ENCODE data around the gene GABRP. TPM values are rescaled to one million over a fixed set of nuclear protein-coding genes. Genes with fewer than 3 reads are reported as not detected.

The GABRP gene
- total and polyA plus RNA-seq, 2 donors (not counting 3 experiments of a cell fraction or from before 2014, with no cell fraction given): 0.66 to 3.0 TPM

- H3K36me3 ChIP-seq (ENCODE audit: control insufficient read depth in 2 of 2, extremely low read depth in 1 of 2, insufficient read depth in 2 of 2, low read length in 2 of 2): no peaks in the 10 kb centered on the region
- no peak for TF ChIP-seq MAX (IDR thresholded peaks at IDR 0.05; ENCODE audit: insufficient read depth, insufficient read length)
- no peak for TF ChIP-seq POLR2A (IDR thresholded peaks at IDR 0.05; ENCODE audit: low read depth, low read length)
- no peak for TF ChIP-seq JUN (IDR thresholded peaks at IDR 0.05; ENCODE audit: borderline replicate concordance, insufficient read depth, insufficient read length, low read depth)
- H3K4me1 ChIP-seq (ENCODE audit: control insufficient read depth, extremely low read depth, insufficient read depth, low read length): no peaks in the 10 kb centered on the region
- H2AFZ ChIP-seq (ENCODE audit: low read depth, low read length): no peak overlapping the region
- peaks cover 0 to 4% of the 10 kb centered on the region in 2 experiments for H3K27me3 ChIP-seq (ENCODE audit: control insufficient read depth in 2 of 2, insufficient read depth in 2 of 2, low read length in 2 of 2)
- no peaks in the 10 kb centered on the region for H3K9me3 ChIP-seq (replicated peaks; ENCODE audit: control insufficient read depth, insufficient read depth, low read length)
- H3K79me2 ChIP-seq (ENCODE audit: control insufficient read depth, insufficient read depth, low read length): no peaks in the 10 kb centered on the region
- H3K9ac ChIP-seq (replicated peaks; ENCODE audit: extremely low read depth, insufficient read depth, low read length): no peak overlapping the region
- no peak overlapping the region for H3K4me3 ChIP-seq (replicated peaks in 1 of 3; ENCODE audit: insufficient read depth in 1 of 3, low read depth in 1 of 3, low read length in 3 of 3)
- intact Hi-C loops (cut with micrococcal nuclease) (no loop called here), dilution Hi-C loops (cut with MboI; ENCODE audit: extremely low pct_ligation_motif_present, low sequenced_read_pairs) (no loop called here)
- CTCF ChIA-PET: interaction anchor here (1.3 kb wide), 1 partner anchor 9 kb away, joined by 3 read pairs; no protein-coding TSS in a partner anchor
- FAIRE-seq (no peak), DNase-seq (ENCODE audit: low read depth, low spot score) (no peak)
- H3K4me2 ChIP-seq (ENCODE audit: insufficient read depth, low read length): no peak overlapping the region
- no peaks in the 10 kb centered on the region for H3K9me1 ChIP-seq (replicated peaks; ENCODE audit: control insufficient read depth, extremely low read depth, insufficient read depth, low read length)
- no peak overlapping the region for H3K27ac ChIP-seq (ENCODE audit: insufficient read depth, low read depth, low read length)
- POLR2A ChIA-PET: no interaction called here
- no peaks in the 10 kb centered on the region for H4K20me1 ChIP-seq (replicated peaks; ENCODE audit: control insufficient read depth, extremely low read depth, insufficient read depth, low read length)
- no TSS peak for BruUV-seq (replicated peaks)
Measured at GRCh38 chr5:170818232-170818631, 34.7 kb downstream of the GABRP start.

- FAIRE-seq (no peak), DNase-seq (ENCODE audit: low read depth, low spot score) (no peak)
- no peak for TF ChIP-seq JUN (IDR thresholded peaks at IDR 0.05; ENCODE audit: borderline replicate concordance, insufficient read depth, insufficient read length, low read depth)
- Histone ChIP-seq H3K4me1 (ENCODE audit: control insufficient read depth, extremely low read depth, insufficient read depth, low read length) (no peaks in the 10 kb centered on the region), H3K4me3 (replicated peaks in 1 of 3; ENCODE audit: insufficient read depth in 1 of 3, low read depth in 1 of 3, low read length in 3 of 3) (no peak overlapping the region), H3K27ac (ENCODE audit: insufficient read depth, low read depth, low read length) (no peak overlapping the region), H3K36me3 (ENCODE audit: control insufficient read depth in 2 of 2, extremely low read depth in 1 of 2, insufficient read depth in 2 of 2, low read length in 2 of 2) (no peaks in the 10 kb centered on the region), H3K4me2 (ENCODE audit: insufficient read depth, low read length) (no peak overlapping the region), H3K27me3 (ENCODE audit: control insufficient read depth in 2 of 2, insufficient read depth in 2 of 2, low read length in 2 of 2) (peaks cover 0 to 4% of the 10 kb centered on the region in 2 experiments), H3K79me2 (ENCODE audit: control insufficient read depth, insufficient read depth, low read length) (no peaks in the 10 kb centered on the region), H4K20me1 (replicated peaks; ENCODE audit: control insufficient read depth, extremely low read depth, insufficient read depth, low read length) (no peaks in the 10 kb centered on the region), H3K9me1 (replicated peaks; ENCODE audit: control insufficient read depth, extremely low read depth, insufficient read depth, low read length) (no peaks in the 10 kb centered on the region), H3K9ac (replicated peaks; ENCODE audit: extremely low read depth, insufficient read depth, low read length) (no peak overlapping the region), H3K9me3 (replicated peaks; ENCODE audit: control insufficient read depth, insufficient read depth, low read length) (no peaks in the 10 kb centered on the region), H2AFZ (ENCODE audit: low read depth, low read length) (no peak overlapping the region)
- dilution Hi-C loops (cut with MboI; ENCODE audit: extremely low pct_ligation_motif_present, low sequenced_read_pairs): no loop called here
- CTCF ChIA-PET: no interaction called here
- POLR2A ChIA-PET: no interaction called here
- intact Hi-C loops (cut with micrococcal nuclease): no loop called here
- BruUV-seq (replicated peaks): no TSS peak
Measured at GRCh38 chr5:170819824-170820223, 36.3 kb downstream of the GABRP start.

Data from endothelial cell of umbilical vein (primary cell).